Ovary (tissue), 9 donors: ENCODE measurements around the gene ZNF423. TPM values are rescaled to one million over a fixed set of nuclear protein-coding genes. Genes with fewer than 3 reads are reported as not detected.

Experiments used
- DNase-seq, 5 donors: peaks; one replicate each; pipeline ENCODE4 v3.0.0-alpha.2; 2019 to 2020
- H3K27ac ChIP-seq, 2 donors: fragments of 200-600 bp; one replicate each; pipeline versions ENCODE4 v1.5.1 to v1.8.0; 2019 to 2022
- H3K27me3 ChIP-seq: fragments of 200-600 bp; one replicate; pipeline ENCODE4 v1.8.0; 2022
- H3K36me3 ChIP-seq: fragments of 200-600 bp; sonication (generic); one replicate; pipeline ENCODE4 v1.5.1; 2019
- H3K4me1 ChIP-seq: one replicate; pipeline ENCODE4 v1.8.1; 2013; ENCODE audit warnings: mild to moderate bottlenecking, moderate library complexity; ENCODE audit not compliant: insufficient read depth
- H3K4me3 ChIP-seq: fragments of 200-600 bp; sonication (generic); one replicate; pipeline ENCODE4 v1.5.1; 2017
- H3K9me3 ChIP-seq, 2 donors: fragments of 200-600 bp in 1 of 2; sonication (generic) in 1 of 2; one replicate each; pipeline versions ENCODE4 v1.5.1 to v1.8.1; 2013 to 2019; ENCODE audit warnings: mild to moderate bottlenecking in 1 of 2, moderate library complexity in 1 of 2
- EP300 ChIP-seq: sonication (generic); formaldehyde crosslinking; IDR thresholded peaks from one replicate; pipeline ENCODE4 v1.6.1; 2017; ENCODE audit warnings: antibody characterized with exemption
- POLR2A ChIP-seq: fragments of 450-650 bp; IDR thresholded peaks from one replicate; pipeline ENCODE4 v1.6.1; 2017; ENCODE audit warnings: antibody characterized with exemption, mild to moderate bottlenecking, moderate library complexity
- WGBS, 3 donors: extraction: QIAGEN DNeasy Blood & Tissue Kit in 1 of 3; methylation state at CpG; one replicate each; pipeline versions ENCODE4 v1.1.5 to v1.1.7; 2013 to 2017; 5-methylcytosine and 5-hydroxymethylcytosine counted together
- intact Hi-C, 4 donors: fragments of 100-400 bp; cut with DNase I; formaldehyde crosslinking; loops; one replicate each; pipeline versions ENCODE4 v1.11.0 to v1.15.1; 2022 to 2023
- polyA plus RNA-seq, 2 donors: library from polyadenylated mRNA; stranded (reverse); fragments of 200-250 nt in 1 of 2; fragments of 350-450 nt in 1 of 2; fragmentation: Illumina TruSeq in 1 of 2; extraction: RNeasy Lipid Tissue Mini Kit (QIAGEN cat#74804) in 1 of 2; gene quantifications; one replicate each; pipeline ENCODE4 v1.2.3, GENCODE V29; 2013 to 2014
- total RNA-seq, 7 donors: library from RNA; depleted of rRNA in 2 of 7; stranded (reverse); fragments of >200 nt in 2 of 7; fragmentation: NEBNext Ultra II Directional in 3 of 7; extraction: Animal tissue kit (Norgen Biotek cat#: 25700) in 3 of 7; gene quantifications; one replicate each; pipeline versions ENCODE4 v1.1.0 to v1.2.4, GENCODE V29; 2016 to 2023
- TF ChIP-seq, protein P1 (sequence below), 3 donors: fragments of 450-650 bp in 2 of 3; fragments of 200-600 bp in 1 of 3; IDR thresholded peaks; one replicate each; pipeline versions ENCODE4 v1.5.1 to v1.8.0; 2016 to 2022; ENCODE audit warnings: antibody characterized with exemption in 3 of 3, mild to moderate bottlenecking in 1 of 3
- donor health status: DM: no; HTN: no; CAD: no; lungs with moderate emphysema.
- donor health status: DM: no; HTN: no; CAD: no.
- donor health status: Bipolar disorder and iron deficiency.
- donor health status: DM: yes; HTN: yes; CAD: no.
- donor health status: DM: no; HTN: no; CAD: no.
- donor health status: DM: yes; HTN: yes; CAD: no.

Gene ZNF423
- total and polyA plus RNA-seq, 9 donors = 3.3 to 40.3 (median 12.4) TPM

DNA sequence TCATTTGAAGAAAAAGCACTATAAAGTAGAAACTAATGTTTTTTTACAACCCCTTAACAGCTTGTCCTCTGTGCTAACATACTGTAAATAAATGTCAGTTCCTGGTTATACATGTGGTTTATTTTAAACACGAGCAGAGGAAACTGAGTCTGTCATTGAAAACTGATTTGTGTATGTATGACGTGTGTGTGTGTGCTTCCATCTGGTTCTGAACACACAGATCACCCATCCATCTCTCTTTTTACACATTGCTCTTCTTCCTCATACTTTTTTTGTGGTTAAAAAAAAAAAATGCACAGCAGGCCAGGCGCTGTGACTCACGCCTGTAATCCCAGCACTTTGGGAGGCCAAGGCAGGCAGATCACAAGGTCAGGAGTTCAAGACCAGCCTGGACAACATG is 49.5 kb downstream of the ZNF423 start:
- WGBS, 3 donors = 48 to 64% (median 61%) methylated on average over 4 of the region's 4 CpGs
- H3K27ac ChIP-seq = no peak overlapping the region
- no peaks in the 10 kb centered on the region for H3K27me3 ChIP-seq
- H3K36me3 ChIP-seq = no peaks in the 10 kb centered on the region
- intact Hi-C loops = no loop called here
- no peak overlapping the region for H3K4me3 ChIP-seq
- H3K9me3 ChIP-seq = no peaks in the 10 kb centered on the region
- DNase-seq = no peak
- H3K4me1 ChIP-seq = peaks cover 6% of the 10 kb centered on the region
- TF ChIP-seq, protein P1, sequence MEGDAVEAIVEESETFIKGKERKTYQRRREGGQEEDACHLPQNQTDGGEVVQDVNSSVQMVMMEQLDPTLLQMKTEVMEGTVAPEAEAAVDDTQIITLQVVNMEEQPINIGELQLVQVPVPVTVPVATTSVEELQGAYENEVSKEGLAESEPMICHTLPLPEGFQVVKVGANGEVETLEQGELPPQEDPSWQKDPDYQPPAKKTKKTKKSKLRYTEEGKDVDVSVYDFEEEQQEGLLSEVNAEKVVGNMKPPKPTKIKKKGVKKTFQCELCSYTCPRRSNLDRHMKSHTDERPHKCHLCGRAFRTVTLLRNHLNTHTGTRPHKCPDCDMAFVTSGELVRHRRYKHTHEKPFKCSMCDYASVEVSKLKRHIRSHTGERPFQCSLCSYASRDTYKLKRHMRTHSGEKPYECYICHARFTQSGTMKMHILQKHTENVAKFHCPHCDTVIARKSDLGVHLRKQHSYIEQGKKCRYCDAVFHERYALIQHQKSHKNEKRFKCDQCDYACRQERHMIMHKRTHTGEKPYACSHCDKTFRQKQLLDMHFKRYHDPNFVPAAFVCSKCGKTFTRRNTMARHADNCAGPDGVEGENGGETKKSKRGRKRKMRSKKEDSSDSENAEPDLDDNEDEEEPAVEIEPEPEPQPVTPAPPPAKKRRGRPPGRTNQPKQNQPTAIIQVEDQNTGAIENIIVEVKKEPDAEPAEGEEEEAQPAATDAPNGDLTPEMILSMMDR (IDR thresholded peaks at IDR 0.05) = no peak
- TF ChIP-seq POLR2A (no peak), EP300 (no peak)

DNA sequence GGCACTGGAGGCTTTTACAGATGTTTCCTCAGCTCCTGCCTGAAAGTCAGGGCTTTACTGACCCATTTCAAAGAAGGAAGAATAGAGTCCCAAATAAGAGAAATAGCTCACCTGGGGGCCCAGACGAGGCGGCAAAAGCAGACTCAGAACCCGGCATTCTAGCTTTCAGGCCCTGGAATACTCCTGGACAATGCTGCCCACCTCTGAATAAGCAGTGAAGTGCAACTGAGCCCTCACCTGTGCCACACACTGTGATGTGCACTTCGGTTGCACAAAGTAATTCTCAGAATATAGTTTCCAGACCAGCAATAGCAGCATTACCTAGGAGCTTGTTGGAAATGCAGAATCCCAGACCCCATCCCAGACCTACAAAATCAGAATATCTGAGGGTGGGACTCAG is 54.6 kb downstream of the ZNF423 start:
- WGBS, 3 donors = 87 to 92% (median 89%) methylated on average over 4 of the region's 4 CpGs
- no peak for DNase-seq
- TF ChIP-seq EP300 (no peak), POLR2A (no peak)
- TF ChIP-seq, protein P1 (IDR thresholded peaks at IDR 0.05) = no peak

DNA sequence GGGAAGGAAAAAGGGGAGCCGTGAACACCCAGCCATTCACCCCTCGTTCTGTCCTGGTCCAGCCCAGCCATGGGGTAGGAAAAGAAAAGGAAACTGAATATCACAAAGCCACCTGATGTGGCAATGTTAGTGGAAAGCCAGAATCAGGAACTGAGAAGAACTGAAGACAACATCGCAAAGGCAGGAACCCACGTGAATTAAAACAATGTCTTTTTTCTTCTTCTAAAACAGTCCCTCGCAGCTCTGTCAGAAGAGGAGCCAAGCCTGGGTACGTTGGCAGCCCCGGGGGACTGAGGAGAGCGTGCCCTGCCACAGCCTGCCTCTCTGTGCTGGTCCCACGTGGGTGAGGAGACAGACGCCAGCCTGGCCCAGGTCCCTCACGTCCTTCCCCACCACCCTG is 55.0 kb downstream of the ZNF423 start:
- intact Hi-C loops = no loop called here
- DNase-seq = no peak
- H3K4me1 ChIP-seq = no peaks in the 10 kb centered on the region
- TF ChIP-seq POLR2A = no peak
- no peak for TF ChIP-seq EP300
- TF ChIP-seq, protein P1 (IDR thresholded peaks at IDR 0.05) = no peak
- no peaks in the 10 kb centered on the region for H3K36me3 ChIP-seq
- no peak overlapping the region for H3K27ac ChIP-seq
- no peaks in the 10 kb centered on the region for H3K27me3 ChIP-seq
- WGBS, 3 donors = 77 to 87% (median 84%) methylated on average over 11 of the region's 11 CpGs
- H3K9me3 ChIP-seq = no peaks in the 10 kb centered on the region
- H3K4me3 ChIP-seq = no peak overlapping the region

More for the DNA sequence above, 54.6 kb downstream of the ZNF423 start:
- H3K9me3 ChIP-seq = no peaks in the 10 kb centered on the region
- H3K36me3 ChIP-seq = no peaks in the 10 kb centered on the region
- H3K27ac ChIP-seq = no peak overlapping the region
- H3K27me3 ChIP-seq = no peaks in the 10 kb centered on the region
- intact Hi-C loops = no loop called here
- H3K4me1 ChIP-seq = no peaks in the 10 kb centered on the region
- no peak overlapping the region for H3K4me3 ChIP-seq

DNA sequence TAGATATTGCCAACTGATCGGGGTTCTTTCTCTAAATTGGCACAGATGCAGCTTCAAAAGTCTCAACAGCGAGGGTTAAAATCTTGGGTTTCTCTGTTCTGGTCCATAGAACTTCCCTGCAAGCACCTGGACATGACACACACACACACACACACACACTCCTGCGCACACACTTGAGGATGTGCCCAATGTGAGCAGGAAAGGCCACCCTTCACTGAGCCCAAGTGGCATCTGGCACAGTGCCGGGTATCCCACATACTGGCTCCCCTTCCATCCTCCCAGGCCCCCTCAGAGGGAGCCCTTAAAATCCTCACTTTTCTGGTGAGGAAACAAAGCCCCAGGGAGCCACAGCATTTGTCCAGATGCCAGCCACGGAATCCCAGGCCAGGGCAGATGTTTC is 55.5 kb downstream of the ZNF423 start:
- no peak overlapping the region for H3K4me3 ChIP-seq
- H3K9me3 ChIP-seq = no peaks in the 10 kb centered on the region
- no peaks in the 10 kb centered on the region for H3K36me3 ChIP-seq
- no peaks in the 10 kb centered on the region for H3K27me3 ChIP-seq
- no peak for TF ChIP-seq POLR2A
- TF ChIP-seq, protein P1 (IDR thresholded peaks at IDR 0.05) = no peak
- no peak for TF ChIP-seq EP300
- WGBS, 3 donors = 79 to 90% (median 83%) methylated on average over 5 of the region's 5 CpGs
- intact Hi-C loops = no loop called here
- H3K27ac ChIP-seq = no peak overlapping the region
- DNase-seq = no peak
- H3K4me1 ChIP-seq = no peaks in the 10 kb centered on the region
